Measurements from ENCODE around the gene CFAP53.
A peak's percentile ranks its signal among the peaks of the same experiment; 100 is the strongest.
"Not testable (repeated sequence)": the region's sequence is repeated elsewhere in the genome, so short reads cannot be mapped to it uniquely, and the experiment has no call there.

The CFAP53 gene

GRCh38 chr18:50311650-50312049, 45.4 kb upstream of the CFAP53 start:
- TF ChIP-seq CTCF (IDR thresholded peaks at IDR 0.05; ENCODE audit: control insufficient read depth, insufficient read depth, low read depth, low read length, missing control alignments), result no peak
- DNase-seq (ENCODE audit: low read depth), result no peak

GRCh38 chr18:50310080-50310479, 43.8 kb upstream of the CFAP53 start:
- H3K4me3 ChIP-seq (ENCODE audit: control insufficient read depth, low read depth, low read length), result no peak overlapping the region
- no peak for DNase-seq (ENCODE audit: low read depth)
- TF ChIP-seq CTCF (IDR thresholded peaks at IDR 0.05; ENCODE audit: control insufficient read depth, insufficient read depth, low read depth, low read length, missing control alignments), result no peak

More at GRCh38 chr18:50311650-50312049, 45.4 kb upstream of the CFAP53 start:
- H3K4me3 ChIP-seq (ENCODE audit: control insufficient read depth, low read depth, low read length), result no peak overlapping the region

GRCh38 chr18:50308851-50309250, 42.6 kb upstream of the CFAP53 start:
- not testable (repeated sequence) for DNase-seq (ENCODE audit: low read depth); H3K4me3 ChIP-seq (ENCODE audit: control insufficient read depth, low read depth, low read length)

- TF ChIP-seq CTCF (IDR thresholded peaks at IDR 0.05; ENCODE audit: control insufficient read depth, insufficient read depth, low read depth, low read length, missing control alignments), result no peak
- DNase-seq (ENCODE audit: low read depth), result peak; percentile 61
- H3K4me3 ChIP-seq (ENCODE audit: control insufficient read depth, low read depth, low read length), result peak overlapping the region; percentile 52
Measured at GRCh38 chr18:50307738-50308470, 41.6 kb upstream of the CFAP53 start.

GRCh38 chr18:50307400-50307737, 41.1 kb upstream of the CFAP53 start:
- H3K4me3 ChIP-seq (ENCODE audit: control insufficient read depth, low read depth, low read length), result peak overlapping the region; percentile 52
- TF ChIP-seq CTCF (IDR thresholded peaks at IDR 0.05; ENCODE audit: control insufficient read depth, insufficient read depth, low read depth, low read length, missing control alignments), result no peak
- no peak for DNase-seq (ENCODE audit: low read depth)

GRCh38 chr18:50306944-50307343, 40.6 kb upstream of the CFAP53 start:
- no peak for DNase-seq (ENCODE audit: low read depth)
- no peak overlapping the region for H3K4me3 ChIP-seq (ENCODE audit: control insufficient read depth, low read depth, low read length)
- no peak for TF ChIP-seq CTCF (IDR thresholded peaks at IDR 0.05; ENCODE audit: control insufficient read depth, insufficient read depth, low read depth, low read length, missing control alignments)

GRCh38 chr18:50301074-50301473, 34.8 kb upstream of the CFAP53 start:
- no peak overlapping the region for H3K4me3 ChIP-seq (ENCODE audit: control insufficient read depth, low read depth, low read length)
- TF ChIP-seq CTCF (IDR thresholded peaks at IDR 0.05; ENCODE audit: control insufficient read depth, insufficient read depth, low read depth, low read length, missing control alignments), result no peak
- no peak for DNase-seq (ENCODE audit: low read depth)
